HG02610 (cell line): Measurements from ENCODE around the gene FUT8.
"Not testable (repeated sequence)": the region's sequence is repeated elsewhere in the genome, so short reads cannot be mapped to it uniquely, and the experiment has no call there.

Experiments
- ATAC-seq: cut with Tn5 transposase; IDR thresholded peaks from one replicate; pipeline ENCODE4 v1.9.1; 2021; ENCODE audit warnings: mild to moderate bottlenecking, moderate library complexity; ENCODE audit not compliant: unreplicated experiment

Gene FUT8

DNA sequence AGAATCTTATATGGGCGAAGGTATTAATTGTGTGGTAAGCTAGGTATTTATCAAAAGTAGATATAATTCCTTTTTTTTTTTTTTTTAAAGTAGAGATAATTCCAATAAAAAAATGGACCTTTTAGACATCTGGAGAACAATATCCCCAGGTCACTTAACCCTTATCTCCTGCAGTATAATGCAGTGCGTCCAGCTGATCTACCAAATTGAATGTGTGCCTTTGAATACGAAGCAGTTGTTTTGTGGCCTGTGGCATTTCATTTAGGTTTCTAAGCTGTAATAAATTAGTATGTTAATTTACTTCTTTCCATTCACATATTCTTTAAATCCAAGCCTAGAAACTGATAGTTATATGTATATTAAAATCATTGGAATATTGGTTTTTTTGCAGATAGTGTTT, 3.1 kb downstream of the FUT8 start:
- no peak for ATAC-seq

DNA sequence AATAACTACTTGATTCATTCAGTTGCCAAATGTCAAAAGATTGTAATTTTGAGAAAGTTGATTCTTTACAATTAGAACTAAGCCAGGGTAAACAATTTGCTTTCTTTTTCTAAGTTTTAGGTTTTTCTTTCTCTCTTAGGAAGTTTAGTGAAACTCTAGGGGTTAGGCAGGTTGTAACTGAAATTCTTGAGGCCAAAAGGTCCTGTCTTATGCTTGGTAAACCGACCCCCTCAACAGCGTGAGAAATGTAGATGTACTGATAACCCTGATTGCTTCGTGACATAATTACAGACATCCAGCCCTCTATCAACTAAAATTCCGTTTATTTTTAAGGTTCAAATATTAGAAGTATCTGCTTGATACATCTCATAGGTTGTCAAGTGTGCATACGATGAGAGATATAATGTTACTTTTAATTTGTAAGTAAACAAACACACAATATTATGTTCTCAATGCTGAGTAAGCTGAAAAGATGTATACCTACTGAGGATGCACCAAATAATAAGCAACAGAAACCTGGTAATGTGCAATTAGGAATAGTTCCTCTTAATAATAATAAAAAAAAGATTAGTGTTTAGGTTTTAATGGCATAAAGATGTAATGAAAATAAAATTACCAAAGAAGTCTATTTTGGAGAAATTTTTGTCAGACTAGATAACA, 7.2 kb downstream of the FUT8 start:
- ATAC-seq = no peak

DNA sequence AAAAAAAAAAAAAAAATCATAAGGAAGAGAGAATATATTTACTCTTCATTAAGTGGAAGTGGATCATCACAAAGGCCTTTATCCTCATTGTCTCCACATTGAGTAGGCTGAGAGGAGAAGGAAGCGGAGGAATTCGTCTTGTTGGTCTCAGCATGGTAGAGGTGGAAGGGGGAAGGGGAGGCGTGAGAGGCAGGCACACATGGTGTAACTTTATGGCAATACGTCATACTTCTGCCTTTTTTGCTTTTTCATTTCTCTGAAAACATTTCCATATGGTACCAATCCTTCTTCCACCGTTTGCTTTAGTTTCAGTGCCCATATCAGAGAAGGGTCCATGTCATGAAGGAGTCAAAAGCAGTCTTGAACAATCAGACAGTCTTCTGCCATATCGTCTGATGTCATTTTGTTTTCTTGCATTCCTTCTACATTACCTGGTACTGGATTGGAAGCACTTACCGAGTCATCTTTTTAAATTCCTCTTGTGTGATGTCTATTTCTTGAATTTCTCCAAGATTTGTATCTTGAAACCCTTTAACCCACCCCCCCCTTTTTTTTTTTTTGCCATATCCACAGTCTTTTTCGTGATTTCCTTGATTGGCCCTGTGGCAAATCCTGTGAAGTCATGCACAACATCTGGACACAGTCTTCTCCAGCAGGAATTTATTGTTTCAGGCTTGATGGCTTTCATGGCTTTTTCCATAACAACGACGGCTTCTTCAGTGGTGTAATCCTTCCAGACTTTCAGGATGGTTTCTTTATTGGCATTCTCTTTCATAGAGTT, 8.9 kb downstream of the FUT8 start:
- no peak for ATAC-seq

DNA sequence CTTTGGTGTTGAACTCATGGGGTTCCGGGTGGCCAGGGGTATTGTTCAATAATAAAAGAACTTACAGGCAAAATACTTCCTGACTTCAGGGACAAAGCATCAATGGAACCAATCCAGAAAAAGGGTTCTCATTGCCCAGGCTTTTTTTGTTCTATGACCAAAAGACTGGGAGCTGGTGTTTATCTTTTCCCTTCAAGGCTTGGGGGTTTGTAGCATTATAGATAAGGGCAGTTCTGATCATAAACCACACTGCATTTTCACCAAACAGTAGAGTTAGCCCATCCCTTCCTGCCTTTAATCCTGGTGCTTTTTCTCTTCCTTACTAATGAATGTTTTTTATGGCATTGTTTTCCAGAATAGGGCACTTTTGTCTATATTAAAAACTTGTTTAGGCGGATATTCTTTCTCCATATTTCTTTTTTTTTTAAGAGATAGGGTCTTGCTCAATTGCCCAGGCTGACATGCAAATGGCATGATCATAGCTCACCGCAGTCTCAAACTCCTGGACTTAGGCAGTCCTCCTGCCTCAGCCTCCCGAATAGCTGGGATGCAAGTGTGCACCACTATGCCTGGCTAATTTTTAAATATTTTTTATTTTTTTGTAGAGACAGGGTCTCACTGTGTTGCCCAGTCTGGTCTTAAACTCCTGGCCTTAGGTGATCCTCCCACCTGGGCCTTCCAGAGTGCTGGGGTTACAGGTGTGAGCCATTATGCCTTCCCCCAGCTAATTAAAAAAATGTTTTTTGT, 9.7 kb downstream of the FUT8 start:
- ATAC-seq = no peak

DNA sequence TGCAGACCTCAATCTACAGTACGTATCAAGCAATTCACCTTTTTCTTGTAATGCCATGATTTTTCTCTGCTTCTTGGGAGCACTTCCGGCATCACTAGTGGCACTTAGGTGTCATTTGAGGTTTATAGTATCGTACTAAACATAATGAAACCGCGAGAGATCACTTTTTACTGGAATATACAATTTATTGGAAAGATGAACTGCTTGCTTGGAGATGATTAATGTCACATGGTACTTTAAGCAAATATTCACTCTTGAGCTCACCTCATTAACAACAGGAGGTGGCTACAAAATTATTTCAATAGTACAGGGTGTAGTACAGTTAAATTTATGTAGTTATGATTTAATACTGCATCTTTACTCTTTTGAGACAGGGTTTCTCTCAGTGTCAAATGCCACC, 11.5 kb downstream of the FUT8 start:
- ATAC-seq = no peak

DNA sequence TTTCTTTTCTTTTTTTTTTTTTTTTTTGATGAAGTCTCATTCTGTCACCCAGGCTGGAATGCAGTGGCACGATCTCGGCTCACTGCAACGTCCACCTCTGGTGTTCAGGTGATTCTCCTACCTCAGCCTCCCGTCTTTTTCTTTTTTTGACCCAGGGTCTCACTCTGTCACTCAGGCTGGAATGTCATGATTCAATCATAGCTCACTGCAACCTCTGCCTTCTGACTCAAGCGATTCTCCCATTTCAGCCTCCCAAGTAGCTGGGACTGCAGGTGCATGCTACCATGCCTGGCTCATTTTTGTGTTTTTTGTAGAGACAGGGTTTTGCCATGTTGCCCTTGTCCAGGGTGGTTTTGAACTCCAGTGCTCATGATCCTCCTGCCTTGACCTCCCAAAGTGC, 12.0 kb downstream of the FUT8 start:
- ATAC-seq = no peak

DNA sequence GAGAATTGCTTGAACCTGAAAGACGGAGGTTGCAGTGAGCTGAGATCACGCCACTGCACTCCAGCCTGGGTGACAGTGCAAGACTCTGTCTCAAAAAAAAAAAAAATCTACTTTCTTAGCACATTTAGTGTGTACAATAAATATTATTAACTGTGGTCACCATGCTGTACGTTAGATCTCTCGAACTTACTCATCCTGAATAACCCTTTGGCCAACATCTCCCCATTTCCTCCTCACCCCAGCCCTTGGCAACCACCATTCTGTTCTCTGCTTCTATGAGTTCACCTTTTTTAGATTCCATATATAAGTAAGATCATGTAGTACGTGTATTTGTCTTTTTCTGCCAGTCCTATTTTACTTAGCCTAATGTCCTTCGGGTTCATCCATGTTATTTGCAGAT, 13.4 kb downstream of the FUT8 start:
- no peak for ATAC-seq

DNA sequence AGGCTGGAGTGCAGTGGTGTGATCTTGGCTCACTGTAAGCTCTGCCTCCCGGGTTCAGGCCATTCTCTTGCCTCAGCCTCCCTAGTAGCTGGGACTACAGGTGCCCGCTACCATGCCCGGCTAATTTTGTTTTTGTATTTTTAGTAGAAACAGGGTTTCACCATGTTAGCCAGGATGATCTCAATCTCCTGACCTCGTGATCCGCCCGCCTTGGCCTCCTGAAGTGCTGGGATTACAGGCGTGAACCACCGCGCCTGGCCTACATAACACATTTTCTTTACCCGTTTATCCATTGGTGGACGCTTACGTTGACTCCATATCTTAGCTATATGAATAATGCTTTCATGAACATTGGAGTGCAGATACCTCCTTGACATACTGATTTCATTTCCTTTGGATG, 14.4 kb downstream of the FUT8 start:
- ATAC-seq = not testable (repeated sequence)

DNA sequence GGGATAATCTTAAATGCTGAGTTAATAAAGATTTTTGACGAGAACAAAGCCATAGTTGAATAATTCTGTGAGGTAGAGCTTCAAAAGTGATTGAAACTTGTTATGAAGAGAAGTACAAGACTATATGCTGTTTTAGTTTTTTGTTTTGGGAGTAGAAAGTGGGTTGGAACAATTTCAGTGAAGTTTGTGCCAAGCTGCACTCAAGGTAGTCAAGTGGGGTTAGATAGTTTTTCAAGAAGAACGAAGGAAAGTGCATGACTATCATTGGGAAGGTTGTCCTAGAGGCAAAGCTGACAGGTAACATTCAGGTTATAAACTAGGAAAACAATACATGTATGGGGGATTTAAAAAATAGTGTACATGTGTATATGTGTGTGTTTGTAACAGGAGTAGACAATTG, 16.2 kb downstream of the FUT8 start:
- ATAC-seq = no peak

DNA sequence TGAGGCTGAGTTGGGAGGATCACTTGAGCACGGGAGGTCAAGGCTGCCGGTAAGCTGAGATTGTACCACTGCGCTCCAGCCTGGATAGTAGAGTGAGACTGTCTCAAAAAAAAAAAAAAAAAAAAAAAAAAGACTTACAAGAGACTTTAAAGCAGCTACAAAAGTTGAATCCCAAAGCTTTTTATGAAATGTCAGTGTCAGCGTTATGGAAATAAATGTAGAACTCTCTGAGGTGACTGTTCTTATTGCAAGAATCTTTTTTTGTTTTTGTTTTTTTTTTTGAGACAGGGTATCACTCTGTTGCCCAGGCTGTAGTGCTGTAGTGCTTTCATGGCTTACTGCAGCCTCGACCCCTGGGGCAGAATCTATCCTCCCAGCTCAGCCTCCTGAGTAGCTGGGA, 17.2 kb downstream of the FUT8 start:
- no peak for ATAC-seq

DNA sequence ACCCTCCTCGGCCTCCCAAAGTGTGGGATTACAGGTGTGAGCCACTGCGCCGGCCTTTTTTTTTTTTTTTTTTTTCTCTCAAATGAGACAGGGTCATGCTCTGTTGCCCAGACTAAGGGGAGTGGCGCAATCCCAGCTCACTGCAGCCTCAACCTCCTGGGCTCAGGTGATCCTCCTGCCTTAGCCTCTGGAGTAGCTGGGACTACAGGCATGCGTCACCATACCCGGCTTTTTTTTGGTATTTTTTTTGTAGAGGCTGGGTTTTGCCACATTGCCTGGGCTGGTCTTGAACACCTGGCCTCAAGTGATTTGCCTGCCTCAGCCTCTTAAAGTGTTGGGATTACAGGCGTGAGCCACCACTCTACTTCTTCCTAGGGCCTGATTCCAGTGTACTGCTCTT, 18.7 kb downstream of the FUT8 start:
- ATAC-seq = no peak

DNA sequence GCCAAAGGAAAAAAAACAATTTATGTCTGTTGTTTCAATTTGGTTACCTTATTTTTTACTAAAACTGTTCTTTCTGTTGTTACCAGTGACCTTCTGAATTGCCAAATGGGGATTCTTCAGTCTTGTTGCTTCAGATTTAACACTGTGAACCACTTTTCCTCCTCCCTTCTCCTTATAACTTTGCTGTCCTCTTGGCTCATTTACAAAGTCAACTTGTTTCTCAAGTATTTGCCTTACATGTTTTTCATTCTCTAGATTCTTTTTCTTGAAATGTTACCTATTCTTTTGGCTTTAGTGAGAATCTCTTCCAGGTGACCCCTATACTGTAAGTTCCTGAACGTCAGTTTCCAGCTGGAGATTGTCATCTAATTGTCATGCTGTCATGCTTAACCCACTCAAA, 19.4 kb downstream of the FUT8 start:
- no peak for ATAC-seq

DNA sequence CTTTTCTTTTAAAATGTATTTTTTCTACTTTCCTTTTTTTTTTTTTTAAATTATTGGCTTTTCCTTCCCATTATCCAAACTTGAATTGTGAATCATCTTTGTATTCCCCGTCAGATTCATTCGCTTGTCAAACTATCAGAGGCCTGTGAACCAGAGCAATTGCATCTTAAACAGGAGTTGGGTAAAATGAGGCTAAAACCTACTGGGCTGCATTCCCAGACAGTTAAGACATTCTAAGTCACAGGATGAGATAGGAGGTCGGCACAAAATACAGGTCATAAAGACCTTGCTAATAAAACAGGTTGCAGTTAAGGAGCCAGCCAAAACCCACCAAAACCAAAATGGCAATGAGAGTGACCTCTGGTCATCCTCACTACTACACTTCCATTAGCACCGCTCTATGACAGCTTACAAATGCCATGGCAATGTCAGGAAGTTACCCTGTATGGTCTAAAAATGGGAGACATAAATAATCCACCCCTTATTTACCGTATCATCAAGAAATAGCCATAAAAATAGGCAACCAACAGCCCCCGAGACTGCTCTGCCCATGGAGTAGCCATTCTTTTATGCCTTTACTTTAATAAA, 19.9 kb downstream of the FUT8 start:
- ATAC-seq = no peak

DNA sequence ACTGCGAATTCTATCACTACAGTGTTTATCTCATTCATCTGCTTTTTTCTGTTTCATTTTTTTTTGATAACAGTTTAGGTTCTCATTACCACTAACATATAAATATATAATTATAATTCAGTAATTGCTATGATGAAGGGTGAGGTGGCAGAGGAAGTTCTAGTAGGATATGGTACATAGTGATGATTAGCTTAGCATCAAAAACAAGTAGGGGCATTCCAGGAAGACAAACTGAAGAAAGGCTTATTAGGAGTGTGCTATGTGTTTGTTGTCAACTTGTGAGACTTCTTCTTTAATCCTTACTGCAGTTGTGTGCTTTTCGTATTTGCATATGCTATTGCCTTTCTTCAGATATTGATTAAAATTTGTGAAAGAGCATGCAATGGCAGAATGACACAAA, 20.6 kb downstream of the FUT8 start:
- ATAC-seq = peak; percentile 42

DNA sequence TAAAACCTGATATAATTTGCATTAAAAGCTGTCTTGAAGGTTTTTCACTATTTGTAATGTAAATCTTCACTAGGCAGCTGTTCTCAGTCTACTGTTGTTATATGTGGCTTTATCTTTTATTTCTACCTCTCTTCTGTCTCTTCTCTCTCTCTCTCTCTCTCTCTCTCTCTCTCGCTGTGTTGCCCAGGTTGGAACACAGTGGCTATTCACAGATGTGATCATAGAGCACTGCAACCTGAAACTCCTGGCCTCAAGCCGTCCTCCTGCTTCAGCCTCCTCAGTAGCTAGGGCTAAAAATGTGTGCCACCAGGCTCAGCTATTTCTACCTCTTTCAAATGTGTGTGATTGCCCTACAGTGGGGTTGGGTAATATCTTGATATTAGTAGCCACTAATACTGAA, 21.1 kb downstream of the FUT8 start:
- peak; percentile 17 for ATAC-seq

DNA sequence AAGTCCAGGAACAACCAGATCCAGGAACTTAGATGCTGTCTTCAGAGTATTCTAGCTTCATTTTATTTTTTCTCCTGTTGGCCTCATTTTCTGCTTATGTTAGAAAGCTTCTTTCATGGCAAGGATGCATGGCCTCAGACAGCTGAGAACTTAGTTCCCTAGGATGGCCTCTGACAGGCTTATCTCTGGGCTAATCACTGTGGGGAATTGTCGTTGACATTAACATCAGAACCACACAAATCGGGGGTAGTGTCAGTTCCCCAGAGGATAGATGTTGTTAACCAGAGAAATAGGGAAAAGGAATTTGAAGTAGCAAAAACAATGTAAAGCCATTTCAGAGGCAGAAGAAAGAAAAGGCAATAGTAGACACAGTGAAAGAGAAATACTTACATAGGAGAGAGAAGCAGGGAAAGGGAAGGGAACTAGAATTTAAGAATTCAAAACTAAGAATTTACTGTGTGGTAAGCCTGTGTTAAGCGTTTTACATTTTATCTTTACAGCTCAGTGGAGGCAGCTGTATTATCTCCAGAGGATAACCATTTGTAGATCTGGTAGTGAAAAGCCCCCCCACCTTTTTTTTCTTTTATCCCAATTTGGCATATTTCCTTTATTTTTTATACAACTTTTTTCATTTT, 21.8 kb downstream of the FUT8 start:
- ATAC-seq = no peak

DNA sequence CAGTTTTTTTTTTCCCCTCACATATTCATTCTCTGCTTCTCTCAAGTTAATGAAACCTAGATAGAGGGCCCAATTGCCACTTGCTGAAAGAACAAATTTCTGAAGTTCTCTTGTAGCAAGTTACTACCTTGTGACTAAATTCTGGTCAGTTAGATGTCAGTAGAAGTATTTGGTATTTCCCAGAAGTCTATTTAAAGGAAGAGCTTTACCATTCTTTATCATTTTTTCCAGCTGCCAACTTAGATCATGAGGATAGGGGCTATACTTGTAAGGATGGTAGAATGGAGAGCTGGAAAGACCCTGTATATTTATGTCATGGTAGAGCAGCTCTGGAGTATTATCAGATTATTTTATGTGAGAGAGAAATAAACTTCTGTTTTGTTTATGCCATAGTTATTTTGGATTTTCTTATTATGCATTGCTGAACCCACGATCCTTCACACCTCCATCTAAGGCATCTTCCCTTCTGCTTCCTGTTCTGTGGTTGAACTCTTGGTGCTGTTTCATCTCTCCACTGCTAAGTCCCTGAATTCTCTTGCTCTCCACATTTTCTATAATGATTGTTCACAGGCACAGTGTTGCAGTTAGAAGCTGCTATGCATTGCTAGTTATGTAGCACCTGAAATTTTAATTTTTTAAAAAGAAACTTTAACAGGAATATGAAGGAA, 25.9 kb downstream of the FUT8 start:
- no peak for ATAC-seq

DNA sequence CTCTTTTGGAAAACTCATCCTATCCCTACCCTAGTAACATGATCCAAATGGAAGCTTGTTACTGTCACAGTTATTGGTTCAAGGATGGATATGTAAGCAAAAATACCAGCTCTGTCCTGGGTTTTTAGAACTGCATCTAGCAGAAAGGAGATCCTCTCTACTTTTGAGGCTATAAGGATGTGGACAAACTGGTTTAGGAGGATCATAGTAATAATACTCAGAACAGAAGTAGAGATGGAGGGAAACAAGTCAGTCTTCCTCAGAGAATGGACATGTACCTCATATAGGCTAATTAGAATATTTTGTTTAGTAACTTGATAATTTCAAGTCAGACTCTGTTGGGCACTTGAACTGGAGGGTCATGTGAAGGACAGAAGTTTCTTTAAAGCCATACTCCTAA, 26.6 kb downstream of the FUT8 start:
- peak; percentile 37 for ATAC-seq

DNA sequence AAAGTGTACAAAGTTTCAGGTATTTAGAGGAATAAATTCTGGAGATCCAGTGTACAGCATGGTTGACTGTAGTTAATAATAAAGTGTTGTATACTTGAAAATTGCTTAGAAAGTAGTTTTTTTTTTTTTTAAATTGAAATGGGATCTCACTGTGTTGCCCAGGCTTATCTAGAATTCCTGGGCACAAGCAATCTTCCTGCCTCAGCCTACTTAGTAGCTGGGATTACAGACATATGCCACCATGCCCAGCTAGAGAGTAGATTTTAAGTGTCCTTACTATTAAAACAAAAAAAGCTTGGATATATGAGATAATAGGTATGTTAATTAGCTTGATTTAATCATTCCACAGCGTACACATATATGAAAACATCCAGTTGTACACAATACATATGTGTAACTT, 27.7 kb downstream of the FUT8 start:
- ATAC-seq = no peak

DNA sequence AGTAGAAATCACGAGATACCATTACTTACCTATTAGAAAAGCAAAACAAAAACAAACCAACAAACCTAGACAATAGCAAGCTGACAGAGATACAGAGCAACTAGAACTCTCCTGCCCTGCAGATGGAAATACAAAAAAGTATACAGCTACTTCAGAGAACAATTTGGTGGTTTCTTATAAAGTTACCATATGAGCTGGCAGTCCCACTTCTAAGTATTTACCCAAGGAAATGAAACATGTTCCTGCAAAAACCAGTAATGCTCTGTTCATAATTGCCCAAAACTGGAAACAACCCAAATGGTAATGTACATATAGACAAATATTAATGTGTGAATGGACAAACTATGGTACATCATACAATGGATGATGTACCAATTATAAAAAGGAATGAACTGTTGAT, 31.7 kb downstream of the FUT8 start:
- ATAC-seq = no peak

DNA sequence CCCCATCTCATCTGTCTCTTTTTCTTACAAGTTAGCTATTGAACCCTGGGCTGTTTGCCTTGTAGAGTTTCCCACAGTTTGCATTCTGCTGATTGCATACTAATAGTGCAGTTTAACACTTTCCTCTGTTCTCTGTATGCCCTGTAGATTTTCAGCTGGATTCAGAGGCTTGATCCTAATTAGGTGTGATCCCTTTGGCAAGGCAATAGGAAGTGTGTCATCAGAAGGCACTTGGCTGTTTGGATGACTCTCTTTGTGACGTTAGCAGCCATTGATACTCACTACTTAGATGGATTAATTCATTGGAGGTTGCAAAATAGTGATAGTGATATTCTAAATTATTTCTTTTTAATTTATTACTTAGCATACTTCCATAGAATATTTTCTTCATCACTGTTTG, 33.6 kb downstream of the FUT8 start:
- ATAC-seq = no peak
